Stimulated activated CD4-positive, alpha-beta T cell treated with anti-CD3 and anti-CD28 coated beads, Interleukin-1b, Interleukin-23, amount 100 ng/mL, for 4 hours (primary cell): Measurements from ENCODE around the gene KIZ.

Source experiments
- DNase-seq, 2 donors: peaks; one replicate each; pipeline ENCODE4 v3.0.0-alpha.2; 2020; ENCODE audit warnings: low read depth in 2 of 2

Gene KIZ

GRCh38 chr20:21105429-21106170 lies 20.3 kb upstream of the KIZ start:
- DNase-seq, result no peak

- no peak for DNase-seq
Observed at GRCh38 chr20:21106171-21107017, 19.5 kb upstream of the KIZ start, which contains the start of gene LINC00237. LINC00237 (minus strand) TSS chr20:21106358.

- DNase-seq, result no peak
Observed at GRCh38 chr20:21109144-21109543, 16.7 kb upstream of the KIZ start.

- DNase-seq, result no peak
Observed at GRCh38 chr20:21110811-21111210, 15.1 kb upstream of the KIZ start.

GRCh38 chr20:21111416-21111815 lies 14.5 kb upstream of the KIZ start:
- DNase-seq, result no peak

GRCh38 chr20:21113697-21114096 lies 12.2 kb upstream of the KIZ start:
- DNase-seq, result no peak

GRCh38 chr20:21114584-21114983 lies 11.3 kb upstream of the KIZ start:
- DNase-seq, result no peak

GRCh38 chr20:21117521-21117920 lies 8.4 kb upstream of the KIZ start:
- DNase-seq, result no peak

- DNase-seq, result no peak
Observed at GRCh38 chr20:21118138-21118537, 7.7 kb upstream of the KIZ start.

GRCh38 chr20:21118782-21119181 lies 7.1 kb upstream of the KIZ start:
- DNase-seq, result no peak

GRCh38 chr20:21124190-21124589 lies 1.7 kb upstream of the KIZ start:
- no peak for DNase-seq

GRCh38 chr20:21125072-21125848 lies 622 bp upstream of the KIZ start:
- no peak for DNase-seq

- DNase-seq, result no peak
Observed at GRCh38 chr20:21126581-21126870, 644 bp downstream of the KIZ start.

GRCh38 chr20:21127201-21127981 lies 1.5 kb downstream of the KIZ start:
- DNase-seq, result no peak

GRCh38 chr20:21129861-21130260 lies 4.0 kb downstream of the KIZ start:
- no peak for DNase-seq

- no peak for DNase-seq
Observed at GRCh38 chr20:21133404-21133803, 7.5 kb downstream of the KIZ start.

- DNase-seq, result no peak
Observed at GRCh38 chr20:21133917-21134622, 8.2 kb downstream of the KIZ start.

GRCh38 chr20:21134883-21135493 lies 9.1 kb downstream of the KIZ start:
- no peak for DNase-seq

- DNase-seq, result no peak
Observed at GRCh38 chr20:21136015-21136732, 10.3 kb downstream of the KIZ start.

- DNase-seq, result no peak
Observed at GRCh38 chr20:21137078-21137477, 11.2 kb downstream of the KIZ start.
